Astrocyte (in vitro differentiated cells and primary cell): ENCODE results near the gene SETD1B. TPM values are rescaled to one million over a fixed set of nuclear protein-coding genes. Genes with fewer than 3 reads are reported as not detected.
A peak's percentile ranks its signal among the peaks of the same experiment; 100 is the strongest.

Source experiments
- DNase-seq: peaks from one replicate; pipeline ENCODE4 v3.0.0-alpha.2; 2010; ENCODE audit warnings: low read depth
- FAIRE-seq: peaks from 2 replicates; lab custom pipeline; 2011; peaks lifted over from hg19 to GRCh38; lab: Jason Lieb, UNC
- H2AFZ ChIP-seq: 2 replicates; pipeline ENCODE4 v1.6.0; 2012; ENCODE audit warnings: low read depth, low read length, inconsistent platforms
- H3K27ac ChIP-seq: 2 replicates; pipeline ENCODE4 v1.5.1; 2011; ENCODE audit warnings: low read depth, low read length, inconsistent platforms
- H3K27me3 ChIP-seq: 2 replicates; pipeline ENCODE4 v1.6.0; 2011; ENCODE audit warnings: low read length, inconsistent platforms; ENCODE audit not compliant: insufficient read depth
- H3K36me3 ChIP-seq: 2 replicates; pipeline ENCODE4 v1.5.1; 2011; ENCODE audit warnings: low read length, inconsistent platforms; ENCODE audit not compliant: insufficient read depth
- H3K4me1 ChIP-seq: 2 replicates; pipeline ENCODE4 v1.5.1; 2011; ENCODE audit warnings: low read length, inconsistent platforms; ENCODE audit not compliant: insufficient read depth
- H3K4me2 ChIP-seq: 2 replicates; pipeline ENCODE4 v1.6.0; 2012; ENCODE audit warnings: low read length, inconsistent platforms
- H3K4me3 ChIP-seq: 2 replicates; pipeline ENCODE4 v1.5.1; 2011; ENCODE audit warnings: low read depth, mild to moderate bottlenecking, low read length, inconsistent platforms; ENCODE audit not compliant: insufficient read depth
- H3K79me2 ChIP-seq: 2 replicates; pipeline ENCODE4 v1.6.0; 2012; ENCODE audit warnings: mild to moderate bottlenecking, low read length, inconsistent platforms; ENCODE audit not compliant: insufficient read depth
- H3K9ac ChIP-seq: 2 replicates; pipeline ENCODE4 v1.6.0; 2012; ENCODE audit warnings: mild to moderate bottlenecking, low read length, inconsistent platforms
- H3K9me3 ChIP-seq: 2 replicates; pipeline ENCODE4 v1.5.1; 2012; ENCODE audit warnings: low read depth, mild to moderate bottlenecking, low read length, inconsistent platforms; ENCODE audit not compliant: insufficient read depth
- H4K20me1 ChIP-seq: 2 replicates; pipeline ENCODE4 v1.6.0; 2012; ENCODE audit warnings: low read length, inconsistent platforms; ENCODE audit not compliant: insufficient read depth
- H3K27ac Mint-ChIP-seq: one replicate; pipeline ENCODE4 v1.8.0; 2021; ENCODE audit warnings: mild to moderate bottlenecking, mixed read lengths; ENCODE audit not compliant: unreplicated experiment
- H3K27me3 Mint-ChIP-seq: one replicate; pipeline ENCODE4 v1.8.0; 2021; ENCODE audit warnings: low read depth, mixed read lengths; ENCODE audit not compliant: unreplicated experiment
- H3K36me3 Mint-ChIP-seq: one replicate; pipeline ENCODE4 v1.8.0; 2021; ENCODE audit warnings: low read depth, mixed read lengths; ENCODE audit not compliant: unreplicated experiment
- H3K4me1 Mint-ChIP-seq: one replicate; pipeline ENCODE4 v1.8.0; 2021; ENCODE audit warnings: low read depth, mixed read lengths; ENCODE audit not compliant: unreplicated experiment
- H3K4me3 Mint-ChIP-seq: one replicate; pipeline ENCODE4 v1.8.0; 2021; ENCODE audit warnings: mild to moderate bottlenecking, moderate library complexity, mixed read lengths; ENCODE audit not compliant: unreplicated experiment
- H3K9me3 Mint-ChIP-seq: one replicate; pipeline ENCODE4 v1.8.0; 2021; ENCODE audit warnings: mild to moderate bottlenecking, mixed read lengths; ENCODE audit not compliant: unreplicated experiment
- CTCF ChIP-seq: IDR thresholded peaks from 2 replicates; pipeline ENCODE4 v1.5.1; 2011; ENCODE audit warnings: low read depth, mild to moderate bottlenecking, inconsistent platforms, low read length, moderate library complexity; ENCODE audit not compliant: insufficient read depth
- EZH2 ChIP-seq: IDR thresholded peaks from 2 replicates; pipeline ENCODE4 v1.6.1; 2012; ENCODE audit warnings: mild to moderate bottlenecking, low read length, inconsistent platforms; ENCODE audit not compliant: insufficient read depth
- total RNA-seq: library from RNA; stranded (reverse); gene quantifications from 2 replicates; pipeline ENCODE4 v1.2.1, GENCODE V29; 2021

The SETD1B gene
- total RNA-seq, 1 donor from 2014 or later: 24.0 TPM

DNA sequence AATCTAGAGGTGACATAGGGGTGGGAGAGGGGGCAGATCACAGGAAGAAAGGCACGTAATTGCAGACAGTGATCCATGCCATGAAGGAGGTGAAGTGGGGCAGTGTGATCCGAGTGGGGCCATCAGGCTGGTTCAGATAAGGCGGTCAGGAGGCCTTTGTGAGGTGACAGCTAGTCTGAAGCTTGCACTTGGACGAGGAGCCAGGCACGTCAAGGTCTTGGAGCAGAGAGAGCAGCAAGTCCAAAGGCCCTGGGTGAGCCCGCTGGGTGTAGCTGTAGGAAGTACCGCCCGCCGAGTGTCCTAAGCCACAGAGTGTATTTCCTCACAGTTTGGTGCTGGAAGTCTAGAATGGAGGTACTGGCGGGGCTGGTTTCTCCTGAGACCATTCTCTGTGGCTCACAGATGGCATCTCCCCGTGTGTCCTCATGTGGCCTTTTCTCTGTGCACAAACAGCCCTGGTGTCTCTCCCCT lies 33.9 kb upstream of the SETD1B start:
- Histone ChIP-seq H3K4me3 (no peak overlapping the region), H3K27ac (no peak overlapping the region), H3K36me3 (no peaks in the 10 kb centered on the region), H3K9me3 (no peaks in the 10 kb centered on the region), H3K4me1 (peaks cover 31% of the 10 kb centered on the region), H2AFZ (no peak overlapping the region), H3K4me2 (no peak overlapping the region), H4K20me1 (no peaks in the 10 kb centered on the region), H3K79me2 (no peaks in the 10 kb centered on the region), H3K27me3 (no peaks in the 10 kb centered on the region), H3K9ac (no peak overlapping the region)
- DNase-seq: no peak
- H3K4me3 Mint-ChIP-seq: no peak overlapping the region
- peak overlapping the region; percentile 26 for H3K27ac Mint-ChIP-seq
- H3K36me3 Mint-ChIP-seq: peaks cover 11% of the 10 kb centered on the region
- no peak for FAIRE-seq
- TF ChIP-seq CTCF: no peak
- no peak for TF ChIP-seq EZH2
- peaks cover 35% of the 10 kb centered on the region for H3K4me1 Mint-ChIP-seq
- no peaks in the 10 kb centered on the region for H3K9me3 Mint-ChIP-seq
- H3K27me3 Mint-ChIP-seq: no peaks in the 10 kb centered on the region

DNA sequence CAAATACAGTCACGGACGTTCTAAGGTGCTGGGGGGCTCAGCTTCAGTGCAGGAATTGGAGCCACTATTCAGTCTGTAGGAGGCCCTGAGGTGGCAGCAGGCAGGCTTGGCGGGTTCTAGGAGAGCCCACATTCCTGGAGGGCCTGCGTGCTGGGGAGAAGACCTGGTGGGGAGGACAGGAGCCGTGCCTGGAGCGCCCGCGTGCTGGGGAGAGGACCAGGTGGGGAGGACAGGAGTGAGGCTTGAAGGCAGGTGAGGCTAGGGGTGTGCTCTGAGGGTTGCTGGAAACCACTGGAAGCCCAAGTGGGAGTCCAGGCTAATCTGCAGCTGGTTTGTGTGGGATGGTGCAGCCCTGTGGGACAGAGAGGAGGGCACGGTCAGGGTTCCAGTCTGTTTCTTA lies 33.4 kb upstream of the SETD1B start:
- Histone ChIP-seq H3K27me3 (no peaks in the 10 kb centered on the region), H3K9ac (no peak overlapping the region), H3K4me3 (no peak overlapping the region), H3K36me3 (no peaks in the 10 kb centered on the region), H3K9me3 (no peaks in the 10 kb centered on the region), H3K79me2 (no peaks in the 10 kb centered on the region), H3K27ac (no peak overlapping the region), H3K4me1 (peaks cover 28% of the 10 kb centered on the region), H4K20me1 (no peaks in the 10 kb centered on the region), H2AFZ (no peak overlapping the region), H3K4me2 (no peak overlapping the region)
- Mint-ChIP-seq H3K27me3 (no peaks in the 10 kb centered on the region), H3K27ac (no peak overlapping the region), H3K36me3 (peaks cover 11% of the 10 kb centered on the region), H3K4me3 (no peak overlapping the region), H3K4me1 (peaks cover 34% of the 10 kb centered on the region), H3K9me3 (no peaks in the 10 kb centered on the region)
- TF ChIP-seq CTCF: no peak
- TF ChIP-seq EZH2: no peak
- FAIRE-seq (no peak), DNase-seq (no peak)

DNA sequence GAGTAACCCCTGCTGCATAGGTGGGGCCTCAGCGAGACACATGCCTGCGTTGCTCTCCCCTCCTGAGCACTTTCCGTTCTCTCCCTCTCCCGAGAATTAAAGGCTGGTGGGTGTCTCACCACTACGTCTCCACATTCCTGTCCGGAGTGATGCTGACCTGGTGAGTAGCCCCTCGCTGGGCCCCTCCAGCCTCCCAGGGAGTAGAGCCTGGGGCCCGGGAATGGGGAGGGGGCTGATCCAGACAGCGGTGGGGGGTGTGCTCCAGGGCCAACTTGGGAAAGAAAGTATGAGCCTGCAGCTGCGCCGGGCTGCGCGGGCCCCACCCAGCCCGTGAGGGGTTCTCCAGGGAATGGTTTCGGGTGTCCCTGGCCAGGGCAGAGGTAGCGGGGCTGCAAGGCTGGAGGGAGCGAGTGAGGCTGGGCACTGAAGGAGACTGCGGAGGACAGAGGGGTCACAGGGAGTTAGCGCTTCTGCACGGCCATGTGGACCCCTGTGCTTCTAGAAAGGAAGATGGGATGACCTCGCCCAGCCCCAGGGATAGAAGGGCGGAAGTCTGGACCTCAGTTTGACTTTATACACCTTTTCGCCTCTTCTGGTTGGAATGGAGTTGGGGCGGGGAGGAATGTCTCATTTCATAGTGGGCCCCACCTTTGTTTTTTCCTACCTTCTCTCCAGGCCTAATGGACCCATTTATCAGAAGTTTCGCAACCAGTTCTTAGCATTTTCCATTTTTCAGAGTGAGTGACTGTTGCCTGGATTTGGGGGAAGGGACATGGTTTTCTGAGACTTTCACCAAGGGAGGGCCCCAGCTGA lies 32.8 kb upstream of the SETD1B start:
- Mint-ChIP-seq H3K9me3 (no peaks in the 10 kb centered on the region), H3K27me3 (no peaks in the 10 kb centered on the region)

More for the DNA sequence above, 32.8 kb upstream of the SETD1B start:
- H3K27me3 ChIP-seq: no peaks in the 10 kb centered on the region
- peaks cover 21% of the 10 kb centered on the region for H3K4me1 ChIP-seq
- no peaks in the 10 kb centered on the region for H3K36me3 ChIP-seq
- no peak for FAIRE-seq
- H3K4me3 ChIP-seq: no peak overlapping the region
- no peaks in the 10 kb centered on the region for H3K9me3 ChIP-seq
- H3K27ac ChIP-seq: no peak overlapping the region
- H3K27ac Mint-ChIP-seq: no peak overlapping the region
- no peak for TF ChIP-seq CTCF
- TF ChIP-seq EZH2: no peak
- H3K4me1 Mint-ChIP-seq: peaks cover 29% of the 10 kb centered on the region
- no peak overlapping the region for H3K4me2 ChIP-seq
- H3K9ac ChIP-seq: no peak overlapping the region
- H3K4me3 Mint-ChIP-seq: no peak overlapping the region
- H4K20me1 ChIP-seq: no peaks in the 10 kb centered on the region
- H3K36me3 Mint-ChIP-seq: peaks cover 11% of the 10 kb centered on the region
- no peak for DNase-seq
- H3K79me2 ChIP-seq: no peaks in the 10 kb centered on the region
- no peak overlapping the region for H2AFZ ChIP-seq
